Measurements from ENCODE around the gene FRS2. TPM values are rescaled to one million over a fixed set of nuclear protein-coding genes. Genes with fewer than 3 reads are reported as not detected.

The FRS2 gene
- total and polyA plus RNA-seq, 10 of the 15 experiments (the other 5 are each of a cell fraction or from before 2014, with no cell fraction given), result 1.1 to 13.1 (median 5.9) TPM

DNA sequence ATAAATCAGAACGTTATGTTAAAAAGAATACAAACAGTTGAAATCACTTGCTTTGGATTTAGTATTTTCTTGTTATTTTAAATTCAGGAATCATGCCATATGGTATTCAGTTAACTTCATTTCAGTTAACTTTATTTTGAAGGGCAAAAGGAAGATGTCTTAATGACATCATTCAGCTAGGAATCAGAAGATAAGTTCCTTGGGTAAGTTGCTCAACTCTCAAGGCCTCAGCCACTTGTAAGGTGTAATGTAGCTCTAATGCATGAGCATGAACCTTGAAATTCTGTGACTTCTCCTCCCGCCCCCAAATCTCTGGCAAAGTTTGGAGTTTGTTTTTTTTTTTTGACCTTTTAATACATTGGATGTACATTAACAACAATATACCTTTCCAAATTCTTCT, 42.6 kb downstream of the FRS2 start (continued):
- TF ChIP-seq, protein P1, sequence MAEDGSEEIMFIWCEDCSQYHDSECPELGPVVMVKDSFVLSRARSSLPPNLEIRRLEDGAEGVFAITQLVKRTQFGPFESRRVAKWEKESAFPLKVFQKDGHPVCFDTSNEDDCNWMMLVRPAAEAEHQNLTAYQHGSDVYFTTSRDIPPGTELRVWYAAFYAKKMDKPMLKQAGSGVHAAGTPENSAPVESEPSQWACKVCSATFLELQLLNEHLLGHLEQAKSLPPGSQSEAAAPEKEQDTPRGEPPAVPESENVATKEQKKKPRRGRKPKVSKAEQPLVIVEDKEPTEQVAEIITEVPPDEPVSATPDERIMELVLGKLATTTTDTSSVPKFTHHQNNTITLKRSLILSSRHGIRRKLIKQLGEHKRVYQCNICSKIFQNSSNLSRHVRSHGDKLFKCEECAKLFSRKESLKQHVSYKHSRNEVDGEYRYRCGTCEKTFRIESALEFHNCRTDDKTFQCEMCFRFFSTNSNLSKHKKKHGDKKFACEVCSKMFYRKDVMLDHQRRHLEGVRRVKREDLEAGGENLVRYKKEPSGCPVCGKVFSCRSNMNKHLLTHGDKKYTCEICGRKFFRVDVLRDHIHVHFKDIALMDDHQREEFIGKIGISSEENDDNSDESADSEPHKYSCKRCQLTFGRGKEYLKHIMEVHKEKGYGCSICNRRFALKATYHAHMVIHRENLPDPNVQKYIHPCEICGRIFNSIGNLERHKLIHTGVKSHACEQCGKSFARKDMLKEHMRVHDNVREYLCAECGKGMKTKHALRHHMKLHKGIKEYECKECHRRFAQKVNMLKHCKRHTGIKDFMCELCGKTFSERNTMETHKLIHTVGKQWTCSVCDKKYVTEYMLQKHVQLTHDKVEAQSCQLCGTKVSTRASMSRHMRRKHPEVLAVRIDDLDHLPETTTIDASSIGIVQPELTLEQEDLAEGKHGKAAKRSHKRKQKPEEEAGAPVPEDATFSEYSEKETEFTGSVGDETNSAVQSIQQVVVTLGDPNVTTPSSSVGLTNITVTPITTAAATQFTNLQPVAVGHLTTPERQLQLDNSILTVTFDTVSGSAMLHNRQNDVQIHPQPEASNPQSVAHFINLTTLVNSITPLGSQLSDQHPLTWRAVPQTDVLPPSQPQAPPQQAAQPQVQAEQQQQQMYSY (CRISPR knock-in tag; IDR thresholded peaks at IDR 0.05), result no peak
- TF ChIP-seq PAX8 (IDR thresholded peaks at IDR 0.05) (no peak), WRNIP1 (IDR thresholded peaks at IDR 0.05; ENCODE audit: borderline replicate concordance, low read depth, low read length) (no peak)

DNA sequence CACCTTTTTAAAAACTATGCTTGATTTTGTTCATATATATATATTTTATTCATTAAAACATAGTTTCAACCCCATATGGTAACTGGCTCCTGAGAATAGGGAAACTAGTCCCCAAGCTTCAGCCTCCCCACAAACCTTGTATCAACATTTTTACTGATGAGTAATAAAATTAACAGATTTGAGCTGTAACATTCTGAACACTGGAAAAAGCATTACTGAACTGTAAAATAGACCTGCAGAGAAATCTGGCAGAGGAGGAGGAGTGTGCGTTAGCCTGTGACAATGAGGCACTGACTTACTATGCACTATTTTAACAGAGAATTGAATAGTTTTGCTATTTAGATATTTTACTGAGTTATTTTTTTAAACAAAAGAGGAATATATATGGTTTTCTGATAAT, 43.1 kb downstream of the FRS2 start:
- Histone ChIP-seq H3K9ac (ENCODE audit: control insufficient read depth, insufficient read depth, low read length) (no peak overlapping the region), H3K36me3 (ENCODE audit: control insufficient read depth in 2 of 2, insufficient read depth in 2 of 2, low read length in 1 of 2) (no peaks in the 10 kb centered on the region; a peak in 1 of 4 replicates), H3K27ac (ENCODE audit: control insufficient read depth, insufficient read depth) (no peak overlapping the region), H3K4me2 (ENCODE audit: control insufficient read depth, insufficient read depth) (no peak overlapping the region), H3K4me3 (no peak overlapping the region), H3K4me1 (ENCODE audit: control insufficient read depth, insufficient read depth, low read length) (no peaks in the 10 kb centered on the region; the same call in 1 of the 2 replicates), H4K20me1 (ENCODE audit: control insufficient read depth, insufficient read depth) (no peaks in the 10 kb centered on the region), H2AFZ (ENCODE audit: control insufficient read depth, low read depth, low read length) (no peak overlapping the region), H3K9me3 (replicated peaks; ENCODE audit: control insufficient read depth, insufficient read depth, low read length) (no peaks in the 10 kb centered on the region; the same call in 2 of the 3 replicates), H3K79me2 (ENCODE audit: control insufficient read depth, insufficient read depth, low read length) (peaks cover 22% of the 10 kb centered on the region), H3K27me3 (replicated peaks in 1 of 2; ENCODE audit: control insufficient read depth in 2 of 2, insufficient read depth in 2 of 2, low read length in 1 of 2) (no peaks in the 10 kb centered on the region)
- CTCF ChIA-PET, result interaction anchor here (0.9 to 1.5 kb wide), 4 partner anchors 11 to 57 kb away, joined by 3 to 6 read pairs (median 4); no protein-coding TSS in a partner anchor
- SMC1A ChIA-PET (ENCODE audit: uncharacterized antibody, unreplicated experiment), result interaction anchor here (0.7 to 1.6 kb wide), 3 partner anchors 11 to 54 kb away, joined by 3 to 4 read pairs (median 3); no protein-coding TSS in a partner anchor
- no peak for FAIRE-seq
- POLR2A ChIA-PET, result interaction anchor here (0.9 kb wide), 1 partner anchor 16 kb away, joined by 3 read pairs; no protein-coding TSS in a partner anchor
- ATAC-seq, result peak; percentile 21; the same call in 1 of the 3 replicates
- 97% methylated on average over 1 of the region's 1 CpG for WGBS (ENCODE audit: insufficient coverage, insufficient replicate concordance, low lambda C conversion rate, missing lambda C conversion rate)
- DNase-seq (ENCODE audit: low read depth, low spot score), result no peak
- in situ Hi-C loops (cut with MboI) (no loop called here), intact Hi-C loops (cut with micrococcal nuclease; ENCODE audit: unreplicated experiment) (no loop called here)
- no TSS peak for BruUV-seq (replicated peaks)
- RAD21 ChIA-PET (ENCODE audit: unreplicated experiment), result no interaction called here
- TF ChIP-seq KAT2A (conservative IDR thresholded peaks at IDR 0.05; ENCODE audit: control insufficient read depth, low read depth, low read length) (no peak), MEF2A (IDR thresholded peaks at IDR 0.05; ENCODE audit: insufficient read depth, low read depth, low read length) (no peak), RAD51 (IDR thresholded peaks at IDR 0.05) (no peak), RCOR1 (conservative IDR thresholded peaks at IDR 0.05; ENCODE audit: low read depth, low read length) (no peak), HDAC6 (IDR thresholded peaks at IDR 0.05; ENCODE audit: unreplicated experiment) (no peak), MYC (IDR thresholded peaks at IDR 0.05; ENCODE audit: insufficient read depth, insufficient read length, insufficient replicate concordance, low read length, severe bottlenecking) (no peak)
- TF ChIP-seq, protein P2, sequence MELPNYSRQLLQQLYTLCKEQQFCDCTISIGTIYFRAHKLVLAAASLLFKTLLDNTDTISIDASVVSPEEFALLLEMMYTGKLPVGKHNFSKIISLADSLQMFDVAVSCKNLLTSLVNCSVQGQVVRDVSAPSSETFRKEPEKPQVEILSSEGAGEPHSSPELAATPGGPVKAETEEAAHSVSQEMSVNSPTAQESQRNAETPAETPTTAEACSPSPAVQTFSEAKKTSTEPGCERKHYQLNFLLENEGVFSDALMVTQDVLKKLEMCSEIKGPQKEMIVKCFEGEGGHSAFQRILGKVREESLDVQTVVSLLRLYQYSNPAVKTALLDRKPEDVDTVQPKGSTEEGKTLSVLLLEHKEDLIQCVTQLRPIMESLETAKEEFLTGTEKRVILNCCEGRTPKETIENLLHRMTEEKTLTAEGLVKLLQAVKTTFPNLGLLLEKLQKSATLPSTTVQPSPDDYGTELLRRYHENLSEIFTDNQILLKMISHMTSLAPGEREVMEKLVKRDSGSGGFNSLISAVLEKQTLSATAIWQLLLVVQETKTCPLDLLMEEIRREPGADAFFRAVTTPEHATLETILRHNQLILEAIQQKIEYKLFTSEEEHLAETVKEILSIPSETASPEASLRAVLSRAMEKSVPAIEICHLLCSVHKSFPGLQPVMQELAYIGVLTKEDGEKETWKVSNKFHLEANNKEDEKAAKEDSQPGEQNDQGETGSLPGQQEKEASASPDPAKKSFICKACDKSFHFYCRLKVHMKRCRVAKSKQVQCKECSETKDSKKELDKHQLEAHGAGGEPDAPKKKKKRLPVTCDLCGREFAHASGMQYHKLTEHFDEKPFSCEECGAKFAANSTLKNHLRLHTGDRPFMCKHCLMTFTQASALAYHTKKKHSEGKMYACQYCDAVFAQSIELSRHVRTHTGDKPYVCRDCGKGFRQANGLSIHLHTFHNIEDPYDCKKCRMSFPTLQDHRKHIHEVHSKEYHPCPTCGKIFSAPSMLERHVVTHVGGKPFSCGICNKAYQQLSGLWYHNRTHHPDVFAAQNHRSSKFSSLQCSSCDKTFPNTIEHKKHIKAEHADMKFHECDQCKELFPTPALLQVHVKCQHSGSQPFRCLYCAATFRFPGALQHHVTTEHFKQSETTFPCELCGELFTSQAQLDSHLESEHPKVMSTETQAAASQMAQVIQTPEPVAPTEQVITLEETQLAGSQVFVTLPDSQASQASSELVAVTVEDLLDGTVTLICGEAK (IDR thresholded peaks at IDR 0.05; ENCODE audit: borderline replicate concordance), result no peak
- TF ChIP-seq, protein P3, sequence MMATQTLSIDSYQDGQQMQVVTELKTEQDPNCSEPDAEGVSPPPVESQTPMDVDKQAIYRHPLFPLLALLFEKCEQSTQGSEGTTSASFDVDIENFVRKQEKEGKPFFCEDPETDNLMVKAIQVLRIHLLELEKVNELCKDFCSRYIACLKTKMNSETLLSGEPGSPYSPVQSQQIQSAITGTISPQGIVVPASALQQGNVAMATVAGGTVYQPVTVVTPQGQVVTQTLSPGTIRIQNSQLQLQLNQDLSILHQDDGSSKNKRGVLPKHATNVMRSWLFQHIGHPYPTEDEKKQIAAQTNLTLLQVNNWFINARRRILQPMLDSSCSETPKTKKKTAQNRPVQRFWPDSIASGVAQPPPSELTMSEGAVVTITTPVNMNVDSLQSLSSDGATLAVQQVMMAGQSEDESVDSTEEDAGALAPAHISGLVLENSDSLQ (IDR thresholded peaks at IDR 0.05), result no peak

All from GM12878 (cell line).